GM18520 (cell line): ENCODE results near the gene GMPS.
"Not testable (repeated sequence)": the region's sequence is repeated elsewhere in the genome, so short reads cannot be mapped to it uniquely, and the experiment has no call there.

Experiments
- ATAC-seq: cut with Tn5 transposase; IDR thresholded peaks from one replicate; pipeline ENCODE4 v1.9.1; 2021; ENCODE audit not compliant: unreplicated experiment

Gene GMPS

DNA sequence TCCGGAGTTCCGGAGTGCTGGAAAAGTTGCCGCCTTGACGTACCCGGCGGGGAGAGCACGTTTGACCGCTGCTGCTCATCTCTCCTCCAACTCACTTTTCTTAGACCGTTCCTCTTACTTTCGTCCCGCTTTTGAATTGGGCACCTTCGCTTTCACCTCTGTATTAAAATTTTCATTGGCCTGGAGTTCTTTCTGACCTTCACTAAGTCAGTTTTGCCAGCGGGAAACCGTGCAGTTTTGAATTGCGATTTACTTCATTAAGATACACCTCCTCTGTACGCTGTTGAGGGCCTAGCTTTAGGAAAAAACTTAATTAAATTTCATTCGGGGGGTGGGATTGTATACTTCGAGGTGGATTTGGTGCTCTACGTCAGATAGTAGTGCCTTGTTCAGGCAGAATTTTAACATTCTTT is 1.3 kb downstream of the GMPS start:
- ATAC-seq, result no peak

GRCh38 chr3:155872904-155873646 is 2.6 kb downstream of the GMPS start:
- ATAC-seq, result no peak

GRCh38 chr3:155876037-155876436 is 5.6 kb downstream of the GMPS start:
- no peak for ATAC-seq

- no peak for ATAC-seq
Observed at GRCh38 chr3:155876503-155876902, 6.1 kb downstream of the GMPS start.

DNA sequence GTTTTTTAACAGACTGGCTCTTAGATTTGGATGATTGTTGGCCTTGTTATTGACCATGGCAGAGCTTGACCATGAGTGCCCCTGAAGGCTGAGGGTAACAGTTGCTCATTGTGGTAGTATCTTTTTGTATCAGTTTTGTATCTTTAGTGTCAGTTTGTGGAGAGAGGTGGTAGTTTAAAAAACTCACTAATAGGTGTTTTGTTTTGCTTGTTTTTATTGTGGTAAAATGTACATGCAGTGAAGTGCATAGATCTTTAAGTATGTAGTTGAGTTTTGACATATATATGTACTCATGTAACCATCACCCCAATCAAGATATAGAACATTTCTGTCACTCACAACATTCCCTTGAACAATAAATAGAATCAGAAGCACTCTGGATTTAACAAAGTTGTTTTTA is 9.8 kb downstream of the GMPS start:
- peak; percentile 59 for ATAC-seq

GRCh38 chr3:155884292-155884691 is 13.8 kb downstream of the GMPS start:
- ATAC-seq, result no peak

GRCh38 chr3:155885292-155885691 is 14.8 kb downstream of the GMPS start:
- ATAC-seq, result no peak

DNA sequence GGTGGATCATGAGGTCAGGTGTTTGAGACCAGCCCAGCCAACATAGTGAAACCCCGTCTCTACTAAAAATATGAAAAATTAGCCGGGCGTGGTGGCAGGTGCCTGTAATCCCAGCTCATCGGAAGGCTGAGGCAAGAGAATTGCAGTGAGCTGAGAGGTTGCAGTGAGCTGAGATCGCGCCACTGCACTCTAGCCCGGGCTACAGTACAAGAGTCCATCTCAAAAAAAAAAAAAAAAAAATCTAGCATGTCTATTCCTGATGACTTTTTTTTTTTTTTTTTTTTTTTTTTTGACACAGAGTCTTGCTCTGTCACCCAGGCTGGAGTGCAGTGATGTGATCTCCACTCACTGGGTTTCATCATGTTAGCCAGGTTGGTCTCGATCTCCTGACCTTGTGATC is 15.9 kb downstream of the GMPS start:
- ATAC-seq, result not testable (repeated sequence)

- ATAC-seq, result no peak
Observed at GRCh38 chr3:155886915-155887314, 16.5 kb downstream of the GMPS start.

DNA sequence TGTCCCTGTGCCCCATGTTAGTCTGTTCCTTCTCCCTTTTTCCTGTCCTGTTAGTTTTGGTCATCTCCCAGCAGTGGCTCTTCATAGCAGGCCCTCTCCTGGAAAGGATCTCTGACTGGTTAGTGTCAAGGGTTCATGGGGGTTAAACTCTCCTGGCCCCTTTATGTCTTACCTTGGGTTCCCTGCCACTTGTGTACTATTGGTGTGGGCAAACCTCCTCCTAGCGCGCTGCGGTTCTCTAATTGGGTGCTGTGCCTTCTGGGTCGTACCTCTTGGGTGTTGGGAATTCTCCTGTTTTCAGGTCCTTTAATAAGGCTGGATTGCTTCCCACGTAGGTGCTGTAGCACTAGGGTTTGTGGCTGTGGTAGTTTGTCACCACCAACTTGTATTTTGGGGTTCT is 18.8 kb downstream of the GMPS start:
- ATAC-seq, result no peak

DNA sequence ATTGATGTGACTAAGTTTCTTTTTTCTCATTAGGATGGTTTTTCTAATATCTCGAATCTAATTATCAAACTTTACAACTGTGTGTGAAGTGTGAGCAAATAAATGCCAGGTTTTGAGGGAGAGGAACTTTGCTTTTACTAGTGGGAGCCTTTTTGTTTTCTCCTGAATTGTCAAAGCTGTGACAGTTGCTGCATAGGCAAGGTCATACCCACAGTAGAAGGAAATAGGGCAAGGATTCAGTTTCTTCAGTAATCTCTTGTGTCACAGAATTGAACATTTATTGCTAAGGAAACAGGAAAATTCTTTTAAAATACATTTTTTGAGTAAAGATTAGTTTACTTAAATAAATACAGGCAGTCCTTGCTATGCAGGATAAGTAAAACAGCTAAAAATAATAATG is 19.5 kb downstream of the GMPS start:
- no peak for ATAC-seq

GRCh38 chr3:155890671-155891190 is 20.3 kb downstream of the GMPS start:
- peak; percentile 47 for ATAC-seq

DNA sequence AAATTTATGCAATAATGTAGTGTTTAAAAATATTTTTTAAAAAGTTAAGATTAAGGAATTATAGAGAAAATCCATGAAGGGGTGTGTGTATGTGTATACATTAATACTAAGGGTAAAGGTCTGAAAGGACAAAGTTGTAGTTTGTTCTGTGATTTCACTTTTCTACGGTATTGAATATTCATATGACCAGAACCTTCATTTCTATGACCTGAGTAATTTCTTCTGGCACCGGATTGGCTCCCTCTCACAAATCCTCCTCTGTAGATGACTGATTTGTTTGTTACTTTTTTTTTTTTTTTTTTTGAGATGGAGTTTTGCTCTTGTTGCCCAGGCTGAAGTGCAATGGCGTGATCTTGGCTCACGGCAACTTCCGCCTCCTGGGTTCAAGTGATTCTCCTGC is 20.9 kb downstream of the GMPS start:
- ATAC-seq, result no peak

- ATAC-seq, result no peak
Observed at GRCh38 chr3:155895379-155895900, 25.0 kb downstream of the GMPS start.

- no peak for ATAC-seq
Observed at GRCh38 chr3:155906900-155907299, 36.5 kb downstream of the GMPS start.

DNA sequence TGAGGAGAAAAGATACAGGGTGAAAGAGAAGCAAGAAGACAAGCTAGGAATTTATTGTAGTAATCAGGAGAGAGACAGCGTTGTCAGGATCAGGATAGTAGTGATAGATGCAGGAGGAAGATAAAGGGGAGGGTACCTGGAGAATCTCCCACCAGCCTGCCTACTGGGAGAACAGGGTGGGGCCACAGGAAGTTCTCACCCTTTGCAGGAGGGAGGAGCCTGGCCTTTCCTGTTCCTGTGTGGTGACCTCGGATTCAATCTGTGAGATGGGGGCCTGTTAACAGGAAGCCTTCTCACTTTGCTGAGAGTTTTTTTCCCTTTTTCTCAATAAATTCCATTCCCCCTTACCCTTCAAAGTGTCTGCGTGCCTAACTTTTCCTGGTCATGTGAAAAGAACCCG is 37.6 kb downstream of the GMPS start:
- ATAC-seq, result no peak

GRCh38 chr3:155908605-155909004 is 38.2 kb downstream of the GMPS start:
- no peak for ATAC-seq

- ATAC-seq, result no peak
Observed at GRCh38 chr3:155912090-155912489, 41.6 kb downstream of the GMPS start.

- no peak for ATAC-seq
Observed at GRCh38 chr3:155912579-155913190, 42.2 kb downstream of the GMPS start.

DNA sequence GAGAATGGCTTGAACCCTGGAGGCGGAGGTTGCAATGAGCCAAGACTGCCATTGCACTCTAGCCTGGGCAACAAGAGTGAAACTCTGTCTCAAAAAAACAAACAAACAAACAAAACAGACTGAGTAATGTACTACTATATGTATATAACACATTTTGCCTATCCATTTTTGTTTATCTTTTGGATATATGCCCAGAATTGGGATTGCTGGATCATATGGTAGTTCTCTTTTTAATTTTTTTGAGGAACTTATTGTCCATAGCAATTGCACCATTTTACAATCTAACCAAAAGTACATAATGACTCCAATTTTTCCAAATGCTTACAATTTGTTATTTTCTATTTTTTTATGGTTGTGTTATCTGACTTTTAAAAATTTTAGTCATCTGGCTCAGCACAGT is 47.3 kb downstream of the GMPS start:
- ATAC-seq, result no peak

DNA sequence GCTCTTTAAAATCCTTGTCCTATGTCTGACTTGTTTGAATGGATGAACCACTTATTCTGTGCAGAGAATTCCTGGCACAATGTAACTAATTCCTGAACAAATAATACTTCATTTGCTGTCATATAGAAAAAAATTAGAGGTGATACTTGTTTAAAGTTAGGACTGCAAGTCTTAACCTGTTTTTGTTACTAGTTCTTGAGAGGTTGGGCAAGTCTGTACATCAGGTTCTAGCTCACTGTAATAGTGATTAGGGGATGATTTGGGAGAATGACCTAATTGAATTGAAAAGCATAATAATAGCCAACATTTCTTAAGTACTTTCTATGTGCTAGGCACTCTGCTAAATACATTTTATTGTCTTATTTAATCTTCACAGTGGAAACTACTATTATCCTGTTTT is 49.3 kb downstream of the GMPS start:
- ATAC-seq, result no peak

- ATAC-seq, result no peak
Observed at GRCh38 chr3:155921486-155921885, 51.0 kb downstream of the GMPS start.
